Lower leg skin (tissue), 4 donors: ENCODE data around the gene SWI5. TPM values are rescaled to one million over a fixed set of nuclear protein-coding genes. Genes with fewer than 3 reads are reported as not detected.

Experiments used
- DNase-seq, 2 donors: peaks; one replicate each; pipeline ENCODE4 v3.0.0-alpha.2; 2019; ENCODE audit warnings: low spot score in 2 of 2
- H3K4me3 ChIP-seq: fragments of 200-600 bp; sonication (generic); 2 replicates; pipeline ENCODE4 v1.5.1; 2017; ENCODE audit warnings: mild to moderate bottlenecking, low read depth; ENCODE audit not compliant: poor library complexity, severe bottlenecking
- POLR2A ChIP-seq, 2 donors: fragments of 450-650 bp; IDR thresholded peaks; one replicate each; pipeline ENCODE4 v1.6.1; 2016 to 2017; ENCODE audit warnings: antibody characterized with exemption in 2 of 2, mild to moderate bottlenecking in 1 of 2, moderate library complexity in 1 of 2
- WGBS, 2 donors: methylation state at CpG; one replicate each; pipeline ENCODE4 v1.1.5; 2018; 5-methylcytosine and 5-hydroxymethylcytosine counted together
- intact Hi-C: fragments of 100-400 bp; cut with DNase I; formaldehyde crosslinking; loops from one replicate; pipeline ENCODE4 v1.15.0; 2023; ENCODE audit warnings: low total_unique reads
- total RNA-seq, 4 donors: library from RNA; depleted of rRNA; stranded (reverse); fragments of >200 nt; gene quantifications; one replicate each; pipeline ENCODE4 v1.1.0, GENCODE V29; 2016
- TF ChIP-seq, protein P1 (sequence below), 3 donors: fragments of 450-650 bp; IDR thresholded peaks; one replicate each; pipeline ENCODE4 v1.5.1; 2016; ENCODE audit warnings: antibody characterized with exemption in 3 of 3, mild to moderate bottlenecking in 3 of 3, moderate library complexity in 2 of 3

Gene SWI5
- total RNA-seq, 4 donors from 2014 or later = 12.3 to 31.1 (median 24.8) TPM

- no peak overlapping the region for H3K4me3 ChIP-seq
- no peak for DNase-seq
- WGBS, 2 donors = 75 to 83% methylated on average over 2 of the region's 2 CpGs
- TF ChIP-seq, protein P1, sequence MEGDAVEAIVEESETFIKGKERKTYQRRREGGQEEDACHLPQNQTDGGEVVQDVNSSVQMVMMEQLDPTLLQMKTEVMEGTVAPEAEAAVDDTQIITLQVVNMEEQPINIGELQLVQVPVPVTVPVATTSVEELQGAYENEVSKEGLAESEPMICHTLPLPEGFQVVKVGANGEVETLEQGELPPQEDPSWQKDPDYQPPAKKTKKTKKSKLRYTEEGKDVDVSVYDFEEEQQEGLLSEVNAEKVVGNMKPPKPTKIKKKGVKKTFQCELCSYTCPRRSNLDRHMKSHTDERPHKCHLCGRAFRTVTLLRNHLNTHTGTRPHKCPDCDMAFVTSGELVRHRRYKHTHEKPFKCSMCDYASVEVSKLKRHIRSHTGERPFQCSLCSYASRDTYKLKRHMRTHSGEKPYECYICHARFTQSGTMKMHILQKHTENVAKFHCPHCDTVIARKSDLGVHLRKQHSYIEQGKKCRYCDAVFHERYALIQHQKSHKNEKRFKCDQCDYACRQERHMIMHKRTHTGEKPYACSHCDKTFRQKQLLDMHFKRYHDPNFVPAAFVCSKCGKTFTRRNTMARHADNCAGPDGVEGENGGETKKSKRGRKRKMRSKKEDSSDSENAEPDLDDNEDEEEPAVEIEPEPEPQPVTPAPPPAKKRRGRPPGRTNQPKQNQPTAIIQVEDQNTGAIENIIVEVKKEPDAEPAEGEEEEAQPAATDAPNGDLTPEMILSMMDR (IDR thresholded peaks at IDR 0.05) = no peak
- TF ChIP-seq POLR2A (IDR thresholded peaks at IDR 0.05) = no peak
- intact Hi-C loops = no loop called here
These were observed 41.6 kb downstream of the SWI5 start for GRCh38 chr9:128317629-128318028.

- WGBS, 2 donors = 74 to 77% methylated on average over 7 of the region's 7 CpGs
- no peak overlapping the region for H3K4me3 ChIP-seq
- intact Hi-C loops = no loop called here
- no peak for DNase-seq
- TF ChIP-seq, protein P1 (IDR thresholded peaks at IDR 0.05) = no peak
- TF ChIP-seq POLR2A (IDR thresholded peaks at IDR 0.05) = no peak
These were observed 45.3 kb downstream of the SWI5 start for GRCh38 chr9:128321343-128321742.

DNA sequence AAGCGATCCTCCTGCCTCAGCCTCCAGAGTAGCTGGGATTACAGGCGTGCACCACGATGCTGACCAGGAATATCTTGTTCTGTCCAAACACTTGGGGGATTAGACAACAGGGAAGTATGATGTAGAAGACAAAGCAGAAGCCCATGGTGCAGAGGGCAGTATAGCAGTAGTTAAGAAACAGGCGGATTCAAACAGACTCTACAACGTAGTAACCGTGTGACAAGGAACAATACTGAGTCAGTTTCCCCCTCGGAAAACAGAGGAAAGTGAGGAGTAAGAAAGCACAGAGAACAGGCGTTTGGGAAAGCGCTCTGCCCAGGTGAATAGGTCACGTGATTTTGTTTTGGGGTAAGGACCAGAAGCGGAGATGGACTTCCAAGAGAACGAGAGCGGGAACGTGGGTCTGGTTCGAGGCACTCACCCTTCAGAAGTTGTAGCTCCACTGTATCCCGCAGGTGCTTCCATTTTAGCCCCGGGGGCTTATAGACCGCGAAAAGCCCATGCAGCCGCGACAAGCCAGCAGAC, 45.9 kb downstream of the SWI5 start:
- intact Hi-C loops = no loop called here
- DNase-seq = no peak
- WGBS, 2 donors = 2% methylated on average over 20 to 21 of the region's 21 CpGs
- TF ChIP-seq, protein P1 (IDR thresholded peaks at IDR 0.05) = no peak
- H3K4me3 ChIP-seq = peak overlapping the region; percentile 91

GRCh38 chr9:128322404-128323211, 46.5 kb downstream of the SWI5 start, which contains the start of the genes COQ4 and TRUB2:
COQ4 (plus strand) TSS chr9:128322839; CDS start chr9:128322859, 20 bp downstream.
TRUB2 (minus strand) TSS chr9:128322447; CDS start chr9:128322408, 39 bp downstream.
- 0% methylated on average over 50 to 79 of the region's 83 CpGs for WGBS, 2 donors
- DNase-seq = peak; percentile 94 to 99
- TF ChIP-seq POLR2A (IDR thresholded peaks at IDR 0.05) = no peak
- TF ChIP-seq, protein P1 (IDR thresholded peaks at IDR 0.05) = no peak
- H3K4me3 ChIP-seq = peak within 1 kb of the TSS; percentile 91
- intact Hi-C loops = no loop called here

- 22 to 25% methylated on average over 16 of the region's 16 CpGs for WGBS, 2 donors
- intact Hi-C loops = no loop called here
- peak overlapping the region; percentile 91 for H3K4me3 ChIP-seq
- TF ChIP-seq POLR2A (IDR thresholded peaks at IDR 0.05) = no peak
- TF ChIP-seq, protein P1 (IDR thresholded peaks at IDR 0.05) = no peak
- no peak for DNase-seq
These were observed 47.2 kb downstream of the SWI5 start for GRCh38 chr9:128323212-128323730.
